Muscle layer of duodenum (tissue), 2 donors: ENCODE measurements around the gene ZNF428.
"Not testable (repeated sequence)": the region's sequence is repeated elsewhere in the genome, so short reads cannot be mapped to it uniquely, and the experiment has no call there.

Experiments used
- H3K27ac ChIP-seq: one replicate; pipeline ENCODE4 v1.7.0; 2013; ENCODE audit warnings: mild to moderate bottlenecking, low read length
- H3K27me3 ChIP-seq: one replicate; pipeline ENCODE4 v1.7.0; 2013; ENCODE audit warnings: low read depth, mild to moderate bottlenecking, control low read depth, low read length
- H3K36me3 ChIP-seq, 2 donors: one replicate each; pipeline ENCODE4 v1.7.0; 2013; ENCODE audit warnings: low read length in 2 of 2, control low read depth in 1 of 2, mild to moderate bottlenecking in 1 of 2; ENCODE audit not compliant: insufficient read depth in 2 of 2, control insufficient read depth in 1 of 2
- H3K4me1 ChIP-seq, 2 donors: one replicate each; pipeline ENCODE4 v1.7.0; 2013; ENCODE audit warnings: low read length in 2 of 2, mild to moderate bottlenecking in 2 of 2, control low read depth in 1 of 2, moderate library complexity in 1 of 2; ENCODE audit not compliant: insufficient read depth in 2 of 2, control insufficient read depth in 1 of 2
- H3K4me3 ChIP-seq, 2 donors: one replicate each; pipeline ENCODE4 v1.7.0; 2013; ENCODE audit warnings: low read length in 2 of 2, low read depth in 1 of 2, mild to moderate bottlenecking in 1 of 2
- H3K9me3 ChIP-seq, 2 donors: one replicate each; pipeline ENCODE4 v1.7.0; 2013; ENCODE audit warnings: low read length in 2 of 2, control low read depth in 1 of 2, mild to moderate bottlenecking in 1 of 2; ENCODE audit not compliant: control insufficient read depth in 1 of 2
- donor health status: healthy.

The ZNF428 gene

DNA sequence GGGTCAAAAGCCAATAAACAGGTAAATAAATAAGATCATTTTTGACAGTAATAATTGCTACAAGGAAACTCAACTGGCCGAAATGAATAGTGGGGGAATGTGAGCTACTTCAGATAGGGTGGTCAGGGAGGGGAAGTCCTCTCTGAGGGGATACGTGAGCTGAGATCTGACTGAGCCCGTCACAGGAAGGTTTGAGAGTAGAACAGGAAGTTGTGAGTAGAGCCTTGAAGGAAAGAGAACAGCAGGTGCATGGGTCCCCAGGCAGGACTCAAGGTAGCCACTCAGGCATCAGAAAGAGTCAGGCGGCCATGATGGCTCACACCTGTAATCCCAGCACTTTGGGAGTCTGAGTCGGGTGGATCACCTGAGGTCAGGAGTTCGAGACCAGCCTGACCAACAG, 29.8 kb downstream of the ZNF428 start:
- H3K27ac ChIP-seq: no peak overlapping the region
- H3K27me3 ChIP-seq: no peaks in the 10 kb centered on the region
- H3K36me3 ChIP-seq: peaks cover 4 to 61% of the 10 kb centered on the region in 2 donors

DNA sequence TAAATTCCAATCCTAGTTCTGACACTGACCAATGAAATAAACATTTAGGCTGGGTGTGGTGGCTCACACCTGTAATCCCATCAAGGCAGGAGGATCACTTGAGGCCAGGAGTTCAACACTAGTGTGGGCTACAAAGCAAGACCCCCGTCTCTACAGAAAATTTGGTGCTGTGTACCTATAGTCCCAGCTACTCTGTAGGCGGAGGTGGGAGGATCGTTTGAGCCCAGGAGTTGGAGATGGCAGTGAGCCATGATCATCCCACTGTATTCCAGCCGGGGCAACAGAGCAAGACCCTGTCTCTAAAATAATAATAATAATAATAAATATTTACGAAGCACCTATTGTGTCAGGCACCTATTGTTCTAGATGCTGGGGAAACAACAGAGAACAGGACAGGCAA, 30.2 kb downstream of the ZNF428 start:
- H3K27me3 ChIP-seq: no peaks in the 10 kb centered on the region
- H3K27ac ChIP-seq: no peak overlapping the region
- peaks cover 4 to 61% of the 10 kb centered on the region in 2 donors for H3K36me3 ChIP-seq
- H3K4me1 ChIP-seq: peaks cover 0 to 12% of the 10 kb centered on the region in 2 donors
- no peak overlapping the region for H3K4me3 ChIP-seq
- H3K9me3 ChIP-seq: no peaks in the 10 kb centered on the region

More for the DNA sequence above, 29.8 kb downstream of the ZNF428 start:
- peaks cover 0 to 16% of the 10 kb centered on the region in 2 donors for H3K4me1 ChIP-seq
- H3K9me3 ChIP-seq: no peaks in the 10 kb centered on the region
- no peak overlapping the region for H3K4me3 ChIP-seq

DNA sequence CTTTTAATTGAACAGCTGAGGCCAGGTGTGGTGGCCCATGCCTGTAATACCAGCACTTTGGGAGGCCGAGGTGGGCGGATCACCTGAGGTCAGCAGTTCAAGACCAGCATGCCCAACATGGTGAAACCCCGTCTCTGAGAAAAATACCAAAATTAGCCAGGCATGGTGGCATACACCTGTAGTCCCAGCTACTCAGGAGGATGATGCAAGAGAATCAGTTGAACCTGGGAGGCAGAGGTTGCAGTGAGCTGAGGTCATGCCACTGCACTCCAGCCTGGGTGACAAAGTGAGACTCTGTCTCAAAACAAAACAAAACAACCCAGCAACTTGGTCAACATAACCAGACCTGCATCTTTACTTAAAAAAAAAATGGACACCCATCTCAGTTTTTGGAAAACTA, 32.4 kb downstream of the ZNF428 start:
- peaks cover 0 to 46% of the 10 kb centered on the region in 2 donors for H3K36me3 ChIP-seq

GRCh38 chr19:43586346-43586745, 33.1 kb downstream of the ZNF428 start:
- no peak overlapping the region for H3K4me3 ChIP-seq
- H3K27me3 ChIP-seq: no peaks in the 10 kb centered on the region
- no peaks in the 10 kb centered on the region for H3K9me3 ChIP-seq
- H3K36me3 ChIP-seq: peaks cover 0 to 39% of the 10 kb centered on the region in 2 donors
- peaks cover under 1 to 7% of the 10 kb centered on the region in 2 donors for H3K4me1 ChIP-seq
- no peak overlapping the region for H3K27ac ChIP-seq

More for the DNA sequence above, 32.4 kb downstream of the ZNF428 start:
- H3K9me3 ChIP-seq, H3K4me1 ChIP-seq, H3K27ac ChIP-seq, H3K27me3 ChIP-seq, H3K4me3 ChIP-seq: not testable (repeated sequence)

DNA sequence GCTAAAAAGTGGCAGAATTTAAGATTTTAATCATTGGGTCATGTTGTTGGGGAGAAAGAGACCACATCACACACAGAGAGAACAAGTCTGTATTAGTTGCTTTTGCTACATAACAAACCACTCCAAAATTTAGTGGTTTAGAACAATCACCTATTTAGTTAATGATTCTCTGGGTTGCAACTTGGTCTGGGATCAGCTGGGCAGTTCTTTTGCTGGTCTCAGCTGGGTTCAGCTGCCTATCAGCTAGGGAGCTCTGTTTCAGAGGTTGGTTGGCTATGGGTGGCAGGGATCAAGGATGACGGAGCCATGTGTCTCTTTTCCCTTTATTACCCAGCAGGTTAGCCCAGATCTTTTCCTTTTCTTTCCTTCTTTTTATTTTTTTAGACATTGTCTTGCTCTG, 34.9 kb downstream of the ZNF428 start:
- Histone ChIP-seq H3K36me3 (peaks cover 0 to 26% of the 10 kb centered on the region in 2 donors), H3K27ac (peak overlapping the region; percentile 39), H3K4me1 (peaks cover 5 to 12% of the 10 kb centered on the region in 2 donors), H3K27me3 (no peaks in the 10 kb centered on the region), H3K9me3 (no peaks in the 10 kb centered on the region), H3K4me3 (no peak overlapping the region)

- Histone ChIP-seq H3K4me1 (peaks cover 5 to 12% of the 10 kb centered on the region in 2 donors), H3K4me3 (no peak overlapping the region), H3K9me3 (no peaks in the 10 kb centered on the region), H3K27ac (no peak overlapping the region), H3K36me3 (peaks cover 0 to 19% of the 10 kb centered on the region in 2 donors), H3K27me3 (no peaks in the 10 kb centered on the region)
Measured at GRCh38 chr19:43582495-43582894, 36.9 kb downstream of the ZNF428 start.

GRCh38 chr19:43581467-43581866, 38.0 kb downstream of the ZNF428 start:
- Histone ChIP-seq H3K4me3 (peak overlapping the region; percentile 61 to 67), H3K4me1 (peaks cover 5 to 12% of the 10 kb centered on the region in 2 donors), H3K27ac (peak overlapping the region; percentile 2), H3K36me3 (peaks cover 0 to 12% of the 10 kb centered on the region in 2 donors), H3K27me3 (no peaks in the 10 kb centered on the region), H3K9me3 (no peaks in the 10 kb centered on the region)

- no peaks in the 10 kb centered on the region for H3K36me3 ChIP-seq
Measured at GRCh38 chr19:43578787-43579186, 40.6 kb downstream of the ZNF428 start.

GRCh38 chr19:43575955-43576878, 43.2 kb downstream of the ZNF428 start:
- no peak overlapping the region for H3K27ac ChIP-seq
- H3K36me3 ChIP-seq: peaks cover 3 to 4% of the 10 kb centered on the region in 2 donors
- no peaks in the 10 kb centered on the region for H3K27me3 ChIP-seq
- peak overlapping the region; percentile 39 to 97 for H3K4me3 ChIP-seq
- H3K4me1 ChIP-seq: peaks cover 10 to 12% of the 10 kb centered on the region in 2 donors
- no peaks in the 10 kb centered on the region for H3K9me3 ChIP-seq

More at GRCh38 chr19:43578787-43579186, 40.6 kb downstream of the ZNF428 start:
- no peak overlapping the region for H3K27ac ChIP-seq
- H3K4me3 ChIP-seq: no peak overlapping the region
- no peaks in the 10 kb centered on the region for H3K27me3 ChIP-seq
- peaks cover 13 to 21% of the 10 kb centered on the region in 2 donors for H3K4me1 ChIP-seq
- H3K9me3 ChIP-seq: no peaks in the 10 kb centered on the region

DNA sequence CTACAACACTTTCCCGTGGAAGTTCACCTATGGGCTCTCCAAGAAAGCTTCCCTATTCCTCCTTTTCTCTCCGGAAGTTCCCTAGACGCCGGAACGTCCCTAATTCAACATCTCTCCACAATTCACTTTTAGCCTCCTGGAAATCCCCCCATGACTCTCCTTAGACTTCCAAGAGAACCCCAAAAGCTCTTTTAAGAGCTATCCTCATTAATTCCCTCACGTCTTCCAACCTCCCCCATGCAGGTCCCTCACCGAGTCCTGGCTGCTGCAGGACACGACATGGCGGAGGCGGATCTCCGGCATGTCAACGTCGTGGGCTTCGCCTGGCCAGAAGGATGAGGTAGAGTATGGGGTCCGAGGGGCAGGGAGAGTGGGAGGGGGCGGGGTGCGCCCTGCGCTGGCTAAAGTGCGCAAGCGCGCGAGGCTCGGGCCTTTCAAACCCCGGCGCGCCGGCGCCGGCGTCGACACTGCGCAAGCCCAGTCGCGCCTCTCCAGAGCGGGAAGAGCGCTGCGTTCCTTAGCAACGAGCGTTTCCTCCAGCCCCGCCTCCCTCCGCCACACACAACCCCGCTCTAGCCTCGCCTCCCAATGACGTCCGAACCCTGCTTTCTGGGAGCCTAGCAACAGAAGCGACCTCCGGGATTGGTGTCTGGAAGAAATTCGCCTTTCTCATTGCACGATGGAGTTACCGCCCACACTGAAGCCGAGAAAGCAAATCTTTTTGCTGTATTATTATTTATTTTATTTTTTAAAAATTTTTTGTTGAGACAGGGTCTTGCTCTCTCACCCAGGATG, 44.1 kb downstream of the ZNF428 start, which contains the start of the genes PINLYP and XRCC1:
PINLYP (plus strand) TSS at position 646 of the 795 bp plus-strand sequence. CDS start 1,391 bp downstream, outside the sequence.
XRCC1 (minus strand) TSS at position 372 of the 795 bp plus-strand sequence; CDS start at position 303, 69 bp downstream.
- Histone ChIP-seq H3K4me1 (peaks cover 7 to 9% of the 10 kb centered on the region in 2 donors), H3K36me3 (peaks cover 3 to 4% of the 10 kb centered on the region in 2 donors), H3K4me3 (peak within 1 kb of the TSS; percentile 97 to 100), H3K27ac (peak within 1 kb of the TSS; percentile 97), H3K9me3 (no peaks in the 10 kb centered on the region), H3K27me3 (no peaks in the 10 kb centered on the region)
